K562 (cell line): ENCODE data around the gene GPX6. TPM values are rescaled to one million over a fixed set of nuclear protein-coding genes. Genes with fewer than 3 reads are reported as not detected.

Source experiments
- CHCHD3 ChIP-seq: fragments of 250-450 bp; sonication (Bioruptor Pico); IDR thresholded peaks from 2 replicates; pipeline ENCODE4 v2.1.2; 2022; ENCODE audit warnings: mild to moderate bottlenecking
- DNMT1 ChIP-seq: fragments of 450-650 bp; IDR thresholded peaks from 2 replicates; pipeline ENCODE4 v1.6.1; 2016; ENCODE audit warnings: antibody characterized with exemption, mild to moderate bottlenecking
- LEF1 ChIP-seq: fragments of 450-650 bp; IDR thresholded peaks from 2 replicates; pipeline ENCODE4 v1.6.1; 2016; ENCODE audit warnings: mild to moderate bottlenecking
- MYNN ChIP-seq, 2 experiments: sonication (generic); formaldehyde crosslinking in 1 of 2; IDR thresholded peaks; 2 replicates each; pipeline versions ENCODE4 v1.5.0 to v1.6.1; 2016 to 2020; ENCODE audit warnings: antibody characterized with exemption in 1 of 2, missing genetic modification reagents in 1 of 2
- NCOA1 ChIP-seq: fragments of 450-650 bp; IDR thresholded peaks from 2 replicates; pipeline ENCODE4 v1.6.1; 2016; ENCODE audit warnings: low read depth
- OTX1 ChIP-seq: fragments of 450-650 bp; formaldehyde crosslinking; IDR thresholded peaks from 2 replicates; pipeline ENCODE4 v1.4.0; 2022; ENCODE audit warnings: mild to moderate bottlenecking
- RBM17 ChIP-seq: fragments of 200-400 bp; formaldehyde crosslinking; IDR thresholded peaks from 2 replicates; pipeline ENCODE4 v1.6.1; 2017; ENCODE audit warnings: low read depth, mild to moderate bottlenecking, low read length, borderline replicate concordance
- SPI1 ChIP-seq: IDR thresholded peaks from 2 replicates; pipeline ENCODE4 v1.6.1; 2011; ENCODE audit warnings: low read depth, low read length, control low read depth, borderline replicate concordance
- TAL1 ChIP-seq: fragments of 450-650 bp; IDR thresholded peaks from 2 replicates; pipeline ENCODE4 v1.6.1; 2016; ENCODE audit warnings: mild to moderate bottlenecking
- ZEB2 ChIP-seq: fragments of 450-650 bp; IDR thresholded peaks from 2 replicates; pipeline ENCODE4 v1.6.1; 2016
- ZKSCAN8 ChIP-seq: fragments of 200-800 bp; sonication (Bioruptor generic); IDR thresholded peaks from 2 replicates; pipeline ENCODE4 v1.6.1; 2016; ENCODE audit warnings: missing genetic modification characterization, missing compliant biosample characterization
- ZNF12 ChIP-seq: sonication (generic); formaldehyde crosslinking; IDR thresholded peaks from 2 replicates; pipeline ENCODE4 v1.4.0; 2020; ENCODE audit warnings: mild to moderate bottlenecking, missing genetic modification reagents
- polyA plus RNA-seq, 8 experiments: library from polyadenylated mRNA; depleted of rRNA in 4 of 8; stranded (reverse) in 5 of 8; unstranded in 3 of 8; fragments of >200 nt; fragmentation: Nextera tagmentation in 2 of 8; fragmentation: Illumina TruSeq in 1 of 8; extraction: Ambion mirVana in 2 of 8; extraction: Trizol in 1 of 8; gene quantifications; 2 replicates each; pipeline versions ENCODE4 v1.2.1 to v1.2.3, GENCODE V29; 2011 to 2014; ENCODE audit warnings: inconsistent platforms in 1 of 8, missing spikeins in 1 of 8
- total RNA-seq, 7 experiments: library from RNA; depleted of rRNA in 6 of 7; stranded (reverse); fragments of >200 nt in 6 of 7; fragmentation: Illumina TruSeq in 2 of 7; extraction: Trizol in 2 of 7; gene quantifications; 2 replicates each; pipeline versions ENCODE4 v1.2.1 to v1.2.3, GENCODE V29; 2011 to 2021; ENCODE audit warnings: low replicate concordance in 1 of 7
- TF ChIP-seq, protein P1 (sequence below), 2 experiments: fragments of 450-650 bp in 1 of 2; sonication (generic) in 1 of 2; formaldehyde crosslinking in 1 of 2; IDR thresholded peaks; 2 replicates each; pipeline versions ENCODE4 v1.7.1 to v1.9.0; 2016 to 2022; ENCODE audit warnings: inconsistent platforms in 1 of 2, mild to moderate bottlenecking in 1 of 2, missing genetic modification reagents in 1 of 2
- TF ChIP-seq, protein P2 (sequence below): fragments of 250-450 bp; sonication (Bioruptor Pico); IDR thresholded peaks from 2 replicates; pipeline ENCODE4 v1.5.0; 2021

Gene GPX6
- total and polyA plus RNA-seq, 9 of the 15 experiments (the other 6 are each of a cell fraction or from before 2014, with no cell fraction given), result not detected

DNA sequence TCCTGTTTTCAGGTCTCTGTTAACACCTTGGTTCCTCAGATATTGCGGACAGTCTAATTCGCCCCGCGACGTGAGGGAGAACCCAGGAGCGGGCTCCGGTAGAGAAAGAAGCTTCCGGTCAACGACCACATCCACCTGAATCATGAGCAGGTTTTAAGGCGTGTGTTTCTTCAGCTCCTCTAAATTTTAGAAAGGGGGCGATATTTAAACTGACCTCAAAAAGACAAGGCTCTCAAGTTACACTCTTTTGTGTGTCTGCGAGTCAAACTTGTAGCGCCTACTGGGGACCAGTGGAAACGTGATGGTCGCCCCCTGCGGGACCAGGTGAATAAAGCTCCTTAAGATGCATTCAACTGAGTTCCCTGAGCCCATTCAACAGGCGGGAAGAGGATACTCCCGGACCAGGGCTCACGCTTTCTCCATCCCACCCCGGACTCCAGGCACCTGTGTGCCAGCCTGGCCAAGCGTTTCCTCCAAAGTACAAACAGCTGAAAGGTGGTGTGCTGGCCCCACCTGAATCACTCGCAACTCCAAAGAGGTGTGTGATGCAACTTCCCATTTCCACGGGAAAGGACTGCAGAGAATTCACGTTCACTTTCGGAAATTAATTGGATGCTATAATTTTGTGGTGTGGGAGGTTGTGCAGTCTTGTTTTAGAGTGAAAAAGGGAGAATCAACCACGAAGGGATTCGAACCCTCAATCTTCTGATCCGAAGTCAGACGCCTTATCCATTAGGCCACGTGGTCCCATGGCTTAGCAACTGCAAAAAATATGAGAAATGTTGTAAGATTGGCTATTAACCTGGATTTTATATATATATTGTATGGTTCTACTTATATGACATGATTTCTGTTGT, 27.1 kb upstream of the GPX6 start (continued):
- TF ChIP-seq, protein P1, sequence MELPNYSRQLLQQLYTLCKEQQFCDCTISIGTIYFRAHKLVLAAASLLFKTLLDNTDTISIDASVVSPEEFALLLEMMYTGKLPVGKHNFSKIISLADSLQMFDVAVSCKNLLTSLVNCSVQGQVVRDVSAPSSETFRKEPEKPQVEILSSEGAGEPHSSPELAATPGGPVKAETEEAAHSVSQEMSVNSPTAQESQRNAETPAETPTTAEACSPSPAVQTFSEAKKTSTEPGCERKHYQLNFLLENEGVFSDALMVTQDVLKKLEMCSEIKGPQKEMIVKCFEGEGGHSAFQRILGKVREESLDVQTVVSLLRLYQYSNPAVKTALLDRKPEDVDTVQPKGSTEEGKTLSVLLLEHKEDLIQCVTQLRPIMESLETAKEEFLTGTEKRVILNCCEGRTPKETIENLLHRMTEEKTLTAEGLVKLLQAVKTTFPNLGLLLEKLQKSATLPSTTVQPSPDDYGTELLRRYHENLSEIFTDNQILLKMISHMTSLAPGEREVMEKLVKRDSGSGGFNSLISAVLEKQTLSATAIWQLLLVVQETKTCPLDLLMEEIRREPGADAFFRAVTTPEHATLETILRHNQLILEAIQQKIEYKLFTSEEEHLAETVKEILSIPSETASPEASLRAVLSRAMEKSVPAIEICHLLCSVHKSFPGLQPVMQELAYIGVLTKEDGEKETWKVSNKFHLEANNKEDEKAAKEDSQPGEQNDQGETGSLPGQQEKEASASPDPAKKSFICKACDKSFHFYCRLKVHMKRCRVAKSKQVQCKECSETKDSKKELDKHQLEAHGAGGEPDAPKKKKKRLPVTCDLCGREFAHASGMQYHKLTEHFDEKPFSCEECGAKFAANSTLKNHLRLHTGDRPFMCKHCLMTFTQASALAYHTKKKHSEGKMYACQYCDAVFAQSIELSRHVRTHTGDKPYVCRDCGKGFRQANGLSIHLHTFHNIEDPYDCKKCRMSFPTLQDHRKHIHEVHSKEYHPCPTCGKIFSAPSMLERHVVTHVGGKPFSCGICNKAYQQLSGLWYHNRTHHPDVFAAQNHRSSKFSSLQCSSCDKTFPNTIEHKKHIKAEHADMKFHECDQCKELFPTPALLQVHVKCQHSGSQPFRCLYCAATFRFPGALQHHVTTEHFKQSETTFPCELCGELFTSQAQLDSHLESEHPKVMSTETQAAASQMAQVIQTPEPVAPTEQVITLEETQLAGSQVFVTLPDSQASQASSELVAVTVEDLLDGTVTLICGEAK (IDR thresholded peaks at IDR 0.05), result peak; percentile 85
- TF ChIP-seq, protein P1 (CRISPR knock-in tag; IDR thresholded peaks at IDR 0.05), result no peak
- peak; percentile 77 for TF ChIP-seq LEF1
- TF ChIP-seq, protein P2, sequence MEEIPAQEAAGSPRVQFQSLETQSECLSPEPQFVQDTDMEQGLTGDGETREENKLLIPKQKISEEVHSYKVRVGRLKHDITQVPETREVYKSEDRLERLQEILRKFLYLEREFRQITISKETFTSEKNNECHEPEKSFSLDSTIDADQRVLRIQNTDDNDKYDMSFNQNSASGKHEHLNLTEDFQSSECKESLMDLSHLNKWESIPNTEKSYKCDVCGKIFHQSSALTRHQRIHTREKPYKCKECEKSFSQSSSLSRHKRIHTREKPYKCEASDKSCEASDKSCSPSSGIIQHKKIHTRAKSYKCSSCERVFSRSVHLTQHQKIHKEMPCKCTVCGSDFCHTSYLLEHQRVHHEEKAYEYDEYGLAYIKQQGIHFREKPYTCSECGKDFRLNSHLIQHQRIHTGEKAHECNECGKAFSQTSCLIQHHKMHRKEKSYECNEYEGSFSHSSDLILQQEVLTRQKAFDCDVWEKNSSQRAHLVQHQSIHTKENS (CRISPR knock-in tag), result no peak
- no peak for TF ChIP-seq CHCHD3
- TF ChIP-seq NCOA1, result no peak; the same call in 1 of the 2 replicates
- no peak for TF ChIP-seq SPI1
- peak; percentile 80 for TF ChIP-seq MYNN (IDR thresholded peaks at IDR 0.05)
- no peak for TF ChIP-seq MYNN (CRISPR knock-in tag; IDR thresholded peaks at IDR 0.05)
- peak; percentile 76; the same call in 1 of the 2 replicates for TF ChIP-seq ZNF12 (CRISPR knock-in tag)
- TF ChIP-seq RBM17, result no peak
- TF ChIP-seq DNMT1, result no peak
- peak; percentile 98 for TF ChIP-seq ZEB2
- no peak; the same call in 1 of the 2 replicates for TF ChIP-seq ZKSCAN8 (CRISPR knock-in tag)
- TF ChIP-seq TAL1, result 0 out of 2 replicates have a peak, but pooled peaks have one; percentile 11
- TF ChIP-seq OTX1 (CRISPR knock-in tag), result peak; percentile 80; the same call in 1 of the 2 replicates
